GM19397 (cell line): ENCODE data around the gene RAPH1.
"Not testable (repeated sequence)": the region's sequence is repeated elsewhere in the genome, so short reads cannot be mapped to it uniquely, and the experiment has no call there.

Experiments
- ATAC-seq: cut with Tn5 transposase; IDR thresholded peaks from one replicate; pipeline ENCODE4 v1.9.1; 2021; ENCODE audit warnings: mild to moderate bottlenecking, moderate library complexity; ENCODE audit not compliant: unreplicated experiment

The RAPH1 gene

GRCh38 chr2:203372706-203373105, 162.4 kb downstream of the RAPH1 start:
- ATAC-seq = not testable (repeated sequence)

GRCh38 chr2:203366639-203367466, 168.2 kb downstream of the RAPH1 start:
- ATAC-seq = no peak

GRCh38 chr2:203361922-203362321, 173.2 kb downstream of the RAPH1 start:
- no peak for ATAC-seq

GRCh38 chr2:203361495-203361894, 173.6 kb downstream of the RAPH1 start:
- no peak for ATAC-seq

- no peak for ATAC-seq
These were observed 174.2 kb downstream of the RAPH1 start for GRCh38 chr2:203360833-203361430.

GRCh38 chr2:203359450-203359849, 175.7 kb downstream of the RAPH1 start:
- no peak for ATAC-seq

GRCh38 chr2:203354966-203355365, 180.1 kb downstream of the RAPH1 start:
- ATAC-seq = no peak

GRCh38 chr2:203352604-203353255, 182.4 kb downstream of the RAPH1 start:
- no peak for ATAC-seq

GRCh38 chr2:203347375-203347774, 187.7 kb downstream of the RAPH1 start:
- no peak for ATAC-seq

GRCh38 chr2:203346612-203347011, 188.5 kb downstream of the RAPH1 start:
- no peak for ATAC-seq

- ATAC-seq = no peak
These were observed 190.4 kb downstream of the RAPH1 start for GRCh38 chr2:203344667-203345066.
